GM12878 (cell line): ENCODE data around the gene FAM186B.

Experiments used
- BACH1 ChIP-seq: fragments of 450-650 bp; IDR thresholded peaks from 2 replicates; pipeline ENCODE4 v1.6.1; 2017; ENCODE audit warnings: mild to moderate bottlenecking, borderline replicate concordance
- CTCF ChIP-seq, 3 experiments: IDR thresholded peaks in 2 of 3; conservative IDR thresholded peaks in 1 of 3; 2 replicates each; pipeline ENCODE4 v1.5.1; 2011; ENCODE audit warnings: low read depth in 3 of 3, low read length in 3 of 3, mild to moderate bottlenecking in 3 of 3, control low read depth in 2 of 3, moderate library complexity in 2 of 3, inconsistent platforms in 1 of 3, mixed read lengths in 1 of 3; ENCODE audit not compliant: control insufficient read depth in 2 of 3, insufficient read depth in 1 of 3; ENCODE audit errors: extremely low read depth in 1 of 3
- EZH2 ChIP-seq: IDR thresholded peaks from 2 replicates; pipeline ENCODE4 v1.6.1; 2012; ENCODE audit warnings: low read depth, mild to moderate bottlenecking, control low read depth, inconsistent platforms, low read length, borderline replicate concordance; ENCODE audit not compliant: control insufficient read depth
- FOXM1 ChIP-seq: IDR thresholded peaks from 2 replicates; pipeline ENCODE4 v1.6.1; 2012; ENCODE audit warnings: low read depth, mild to moderate bottlenecking, inconsistent platforms, low read length, moderate library complexity
- HCFC1 ChIP-seq: fragments of 150-350 bp; IDR thresholded peaks from 2 replicates; pipeline ENCODE4 v1.6.1; 2014; ENCODE audit warnings: low read length
- JUNB ChIP-seq: IDR thresholded peaks from 2 replicates; pipeline ENCODE4 v1.6.1; 2016; ENCODE audit warnings: antibody characterized with exemption, mild to moderate bottlenecking
- MAX ChIP-seq: IDR thresholded peaks from 2 replicates; pipeline ENCODE4 v1.6.1; 2012; ENCODE audit warnings: low read depth, low read length, improper control_type of control experiment
- POLR2A ChIP-seq: IDR thresholded peaks from 2 replicates; pipeline ENCODE4 v1.6.1; 2011; ENCODE audit warnings: low read depth, mild to moderate bottlenecking, low read length
- POLR2AphosphoS2 ChIP-seq: IDR thresholded peaks from 2 replicates; pipeline ENCODE4 v1.6.1; 2011; ENCODE audit warnings: low read depth, mild to moderate bottlenecking, low read length, improper control_type of control experiment, moderate library complexity
- REST ChIP-seq: IDR thresholded peaks from 2 replicates; pipeline ENCODE4 v1.6.1; 2012; ENCODE audit warnings: mild to moderate bottlenecking, low read depth, low read length
- SMAD1 ChIP-seq: fragments of 450-650 bp; IDR thresholded peaks from 2 replicates; pipeline ENCODE4 v1.6.1; 2018; ENCODE audit warnings: mild to moderate bottlenecking, low read depth; ENCODE audit not compliant: partially characterized antibody
- TARDBP ChIP-seq: IDR thresholded peaks from 2 replicates; pipeline ENCODE4 v1.6.1; 2016; ENCODE audit warnings: borderline replicate concordance

- TF ChIP-seq REST (no peak), FOXM1 (no peak), TARDBP (no peak), SMAD1 (no peak), CTCF (IDR thresholded peaks at IDR 0.05 in 2 of 3, conservative IDR thresholded peaks at IDR 0.05 in 1 of 3; ENCODE audit: control insufficient read depth in 2 of 3, extremely low read depth in 1 of 3, insufficient read depth in 1 of 3, low read depth in 3 of 3, low read length in 3 of 3) (no peak), POLR2A (no peak), JUNB (no peak), EZH2 (no peak), POLR2AphosphoS2 (no peak), MAX (no peak), BACH1 (no peak), HCFC1 (no peak)
These were observed 59.0 kb downstream of the FAM186B start for GRCh38 chr12:49546481-49546880.
